NCI-H2171 (cell line): Measurements from ENCODE around the gene FCSK.
"Not testable (repeated sequence)": the region's sequence is repeated elsewhere in the genome, so short reads cannot be mapped to it uniquely, and the experiment has no call there.

Experiments used
- DNase-seq: peaks from one replicate; lab custom pipeline; 2025; lab: John Stamatoyannopoulos, UW

FCSK gene

DNA sequence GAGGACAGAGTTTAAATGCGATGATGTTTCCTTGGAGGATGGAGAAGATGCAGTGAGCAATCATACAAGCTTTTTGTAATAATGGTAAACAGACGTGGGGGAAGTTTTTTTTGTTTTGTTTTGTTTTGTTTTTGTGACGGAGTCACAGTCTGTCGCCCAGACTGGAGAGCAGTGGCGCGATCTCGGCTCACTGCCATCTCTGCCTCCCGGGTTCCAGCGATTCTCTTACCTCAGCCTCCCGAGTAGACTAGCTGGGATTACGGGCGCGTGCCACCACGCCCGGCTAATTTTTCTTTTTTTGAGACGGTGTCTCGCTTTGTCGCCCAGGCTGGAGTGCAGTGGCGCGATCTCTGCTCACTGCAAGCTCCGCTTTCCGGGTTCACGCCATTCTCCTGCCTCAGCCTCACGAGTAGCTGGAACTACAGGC, 70.0 kb downstream of the FCSK start:
- DNase-seq = not testable (repeated sequence)

DNA sequence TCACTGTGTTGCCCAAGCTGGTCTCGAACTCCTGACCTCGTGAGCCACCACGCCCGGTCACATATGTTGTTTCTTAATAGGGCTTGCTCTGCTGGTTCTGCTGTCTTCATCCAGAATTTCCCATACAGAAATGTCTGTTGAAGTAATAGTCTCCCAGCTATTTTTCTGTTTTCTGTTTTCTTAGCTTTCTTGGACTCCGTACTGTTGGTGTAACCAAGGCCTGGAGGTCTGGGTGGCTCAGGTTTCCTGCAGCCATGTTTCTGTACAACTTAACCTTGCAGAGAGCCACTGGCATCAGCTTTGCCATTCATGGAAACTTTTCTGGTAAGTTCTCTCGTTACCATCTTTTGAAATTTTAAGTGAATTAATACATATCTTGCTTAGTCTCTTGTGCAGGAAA, 72.0 kb downstream of the FCSK start:
- DNase-seq = no peak

- DNase-seq = no peak
Measured at GRCh38 chr16:70527315-70527996, 73.1 kb downstream of the FCSK start.

GRCh38 chr16:70529051-70529777, 74.8 kb downstream of the FCSK start:
- DNase-seq = no peak
